HG03565 (cell line): ENCODE data around the gene RTL1.

Experiments
- ATAC-seq: cut with Tn5 transposase; IDR thresholded peaks from one replicate; pipeline ENCODE4 v1.9.1; 2021; ENCODE audit warnings: mild to moderate bottlenecking, moderate library complexity; ENCODE audit not compliant: unreplicated experiment

Gene RTL1

DNA sequence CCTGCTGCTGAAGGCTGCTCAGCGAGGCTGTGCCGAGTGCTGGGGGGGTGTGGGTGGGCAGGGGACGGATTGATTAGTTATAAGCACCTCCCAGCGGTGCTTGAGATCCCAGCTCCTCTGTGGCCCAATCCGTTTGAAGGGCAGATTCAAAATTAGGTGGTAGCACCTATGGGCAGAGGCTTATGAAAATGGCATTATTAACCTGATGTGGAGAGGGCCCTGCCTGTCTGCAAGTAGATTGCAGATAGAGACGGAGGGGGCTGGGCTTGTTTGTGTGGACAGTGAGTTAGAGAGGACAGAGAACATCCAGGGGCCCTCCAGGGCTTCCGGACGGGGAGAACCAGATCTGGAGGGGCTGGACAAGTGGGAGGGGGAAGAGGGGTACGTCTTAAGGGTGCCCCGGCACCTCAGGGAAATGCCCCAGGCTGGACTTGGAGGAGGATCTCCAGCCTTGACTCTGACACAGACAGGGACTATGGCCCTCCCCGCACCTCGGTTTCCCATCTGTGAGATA, at the start of gene RTL1:
RTL1 (minus strand) TSS at position 51 of the 514 bp plus-strand sequence. CDS start 18,934 bp downstream, outside the sequence.
- ATAC-seq = no peak

DNA sequence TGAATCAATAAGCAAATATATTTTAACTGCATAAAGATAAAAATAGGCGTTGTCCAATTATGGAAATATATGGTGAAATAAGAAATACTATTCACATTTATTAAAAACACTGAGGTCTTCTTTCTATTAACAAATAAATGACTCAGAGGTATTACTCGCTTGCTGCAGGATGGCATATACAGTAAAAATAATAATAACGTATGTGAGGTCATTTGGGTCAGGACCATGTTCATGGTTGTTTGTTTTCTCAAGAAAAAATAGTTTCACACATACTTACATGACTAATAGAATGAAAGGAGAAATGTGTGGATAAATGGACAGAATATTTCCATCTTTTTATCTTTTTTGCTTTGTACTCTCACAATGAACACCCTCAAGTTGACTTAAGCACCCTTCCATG, 46.5 kb upstream of the RTL1 start:
- ATAC-seq = no peak

DNA sequence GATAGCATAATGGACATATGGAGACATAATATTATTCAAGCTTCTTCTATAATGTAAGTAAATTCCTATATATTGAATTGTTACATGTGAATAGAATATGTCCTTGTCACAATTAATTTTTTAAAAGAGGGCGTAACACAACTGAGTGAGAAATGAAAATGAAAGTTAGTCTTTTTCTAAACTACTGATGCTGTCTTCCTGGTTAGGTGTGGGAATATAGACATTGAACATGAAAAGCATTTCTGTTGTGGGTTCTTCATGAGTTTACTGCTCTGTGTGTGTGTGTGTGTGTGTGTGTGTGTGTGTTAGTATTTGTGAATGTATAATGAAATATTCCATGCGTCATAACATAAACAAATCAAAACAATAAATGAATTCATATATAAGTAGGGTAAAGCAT, 40.5 kb upstream of the RTL1 start:
- ATAC-seq = no peak

DNA sequence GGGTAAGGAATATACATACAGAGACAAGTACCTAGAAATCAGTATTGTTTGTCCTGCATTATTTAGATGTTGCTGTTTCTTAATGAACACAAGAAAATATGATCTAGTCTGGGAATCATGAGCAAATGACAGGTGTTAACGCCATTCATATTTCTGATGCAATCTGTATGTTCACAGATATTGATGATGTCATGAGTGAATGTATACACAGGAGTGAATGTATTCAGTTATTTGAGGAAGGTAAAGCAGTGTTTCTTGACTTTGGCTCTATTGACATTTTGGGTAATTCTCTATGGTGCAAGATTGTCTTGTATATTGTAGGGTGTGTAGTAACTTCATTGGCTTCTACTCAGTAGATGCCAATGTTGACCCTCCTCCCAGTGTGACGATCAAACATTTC, 26.7 kb upstream of the RTL1 start:
- ATAC-seq = no peak

DNA sequence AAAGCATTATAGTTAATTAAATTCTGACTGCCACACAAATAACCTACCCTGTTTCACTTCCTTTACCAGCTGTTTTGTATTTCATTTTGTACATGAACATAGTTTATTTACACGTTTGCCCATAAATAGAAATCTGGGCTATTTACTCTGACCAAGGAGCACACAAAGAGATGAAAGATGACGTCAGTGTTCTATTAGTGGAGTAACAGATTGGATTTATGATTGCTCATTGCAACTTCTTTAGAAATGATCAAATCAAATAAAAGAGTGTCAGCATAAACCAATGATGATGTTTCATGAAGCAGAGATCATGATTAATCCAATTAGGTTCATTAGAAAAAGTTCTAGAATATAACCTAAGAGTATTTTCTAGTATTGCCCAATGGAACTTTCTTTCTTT, 12.0 kb upstream of the RTL1 start:
- ATAC-seq = no peak

DNA sequence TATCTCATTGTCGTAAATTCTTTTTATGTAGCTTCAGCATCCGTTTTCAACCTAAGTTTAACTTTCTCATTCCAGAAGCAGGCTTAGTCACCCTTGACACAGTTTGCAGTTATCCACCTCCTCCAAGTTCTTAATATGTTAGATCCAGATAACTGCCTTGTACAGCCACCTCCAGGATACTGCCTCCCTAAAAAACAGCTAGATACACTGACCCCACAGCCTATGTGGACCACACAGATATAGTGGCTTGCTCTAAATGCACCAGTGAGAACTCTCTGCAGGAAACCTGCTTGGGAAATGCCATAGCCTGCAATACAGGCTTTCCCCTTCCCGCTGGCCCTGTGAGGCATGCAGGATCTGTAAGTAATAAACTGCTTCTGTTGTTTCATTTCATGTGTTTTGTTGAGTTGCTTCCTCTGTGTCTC, 11.1 kb upstream of the RTL1 start:
- ATAC-seq = no peak

DNA sequence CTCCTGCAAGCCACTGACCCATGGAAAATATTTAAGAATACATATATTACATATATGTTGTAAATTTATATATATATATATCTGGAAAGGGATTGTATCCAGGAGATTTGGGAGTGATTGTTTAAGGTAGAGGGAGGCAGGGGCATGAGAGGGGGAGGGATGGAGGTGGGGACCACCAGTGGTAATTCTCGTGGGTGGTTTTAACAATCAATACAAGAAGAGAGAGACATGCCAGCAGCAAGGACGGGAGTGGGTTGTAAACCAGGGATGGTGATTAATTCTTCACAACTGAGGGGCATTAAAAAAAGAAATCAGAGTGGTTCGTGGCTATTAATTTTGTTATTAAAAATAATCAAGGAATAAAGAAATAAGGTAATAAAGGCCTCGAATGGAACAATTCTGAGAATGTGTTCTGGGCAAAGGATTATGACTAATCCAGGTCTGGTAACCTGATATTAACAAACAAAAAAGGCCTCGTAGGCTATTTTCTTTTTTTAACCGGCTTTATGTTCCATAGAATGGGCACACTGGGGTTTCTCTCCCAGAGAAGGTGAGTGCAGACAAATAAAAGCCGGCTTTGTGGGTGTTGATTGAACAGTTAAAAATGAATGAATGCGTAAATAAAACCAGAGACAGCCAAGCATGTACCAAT, 8.3 kb upstream of the RTL1 start:
- no peak for ATAC-seq

DNA sequence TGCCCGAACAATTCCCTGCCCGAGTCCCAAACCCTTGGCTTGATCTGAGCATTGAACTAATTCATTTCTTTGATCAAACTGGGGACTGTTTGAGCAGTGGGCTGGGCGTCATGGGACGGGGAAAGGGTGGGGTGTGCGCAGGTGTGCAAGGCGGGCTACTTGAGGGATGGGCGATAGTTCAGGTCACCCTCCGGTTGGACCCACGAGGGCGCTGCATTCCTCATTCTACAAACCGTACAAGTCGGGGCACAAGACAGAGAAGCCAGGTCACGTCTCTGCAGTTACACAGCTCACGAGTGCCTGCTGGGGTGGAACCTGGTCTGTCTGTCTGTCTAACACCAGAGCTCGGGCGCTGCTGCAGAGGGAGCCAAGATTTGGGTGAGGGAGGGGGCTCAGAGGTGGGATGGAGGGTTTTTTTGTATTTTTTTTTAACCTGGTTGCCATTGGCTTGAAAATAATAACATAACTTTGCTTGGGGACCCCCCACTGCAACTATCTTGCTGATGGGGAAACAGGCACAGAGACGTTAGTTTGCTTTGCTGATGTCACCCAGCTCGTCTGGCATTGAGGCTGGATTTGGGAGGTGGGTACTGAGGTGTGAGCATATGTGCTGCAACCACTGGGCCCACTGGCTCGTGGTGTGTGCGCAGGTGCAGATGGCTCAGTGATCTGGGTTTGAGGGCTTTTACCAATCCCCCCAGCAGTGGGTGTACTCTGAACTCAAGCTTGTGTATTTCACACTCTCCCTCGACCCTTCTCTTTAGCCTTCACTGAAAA, 7.6 kb upstream of the RTL1 start:
- ATAC-seq = no peak

DNA sequence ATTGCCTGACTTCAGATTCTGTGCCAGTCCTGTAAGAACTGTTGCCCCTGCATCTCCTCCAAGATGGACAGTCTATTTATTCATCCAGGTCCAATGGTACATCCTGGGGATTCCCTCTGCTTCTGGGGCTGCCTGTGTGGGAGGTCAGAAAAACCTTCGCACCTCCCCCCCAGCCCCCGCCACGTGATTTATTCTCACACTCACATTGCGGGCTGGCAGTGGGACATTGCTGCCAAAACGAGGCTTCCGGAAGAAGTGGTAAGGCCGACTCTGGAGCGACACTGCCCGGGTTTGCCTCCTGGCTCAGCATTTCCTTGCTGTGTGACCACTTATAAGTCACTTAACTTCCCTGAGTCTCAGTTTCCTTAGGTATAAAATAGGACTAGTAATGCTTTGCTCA, 5.9 kb upstream of the RTL1 start:
- ATAC-seq = no peak

DNA sequence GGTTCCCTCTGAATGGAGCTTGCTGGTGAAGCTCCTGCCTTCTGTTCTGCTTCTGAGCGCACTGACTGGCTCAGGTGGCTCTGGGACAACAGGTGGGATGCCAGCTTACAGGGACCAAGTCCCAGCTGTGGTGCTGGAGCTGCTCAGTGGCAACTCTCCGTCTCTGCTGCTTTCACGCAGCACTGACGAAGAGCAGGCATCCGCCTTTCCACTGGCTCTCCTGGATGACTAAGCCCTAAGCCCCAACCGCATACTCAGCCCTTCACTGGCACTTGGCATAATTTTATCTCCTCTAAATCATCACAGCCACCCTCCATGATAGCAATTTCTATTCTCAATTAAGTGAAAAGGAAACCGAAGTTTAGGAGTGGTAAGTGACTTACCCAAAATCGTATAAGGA, 3.7 kb upstream of the RTL1 start:
- ATAC-seq = no peak

DNA sequence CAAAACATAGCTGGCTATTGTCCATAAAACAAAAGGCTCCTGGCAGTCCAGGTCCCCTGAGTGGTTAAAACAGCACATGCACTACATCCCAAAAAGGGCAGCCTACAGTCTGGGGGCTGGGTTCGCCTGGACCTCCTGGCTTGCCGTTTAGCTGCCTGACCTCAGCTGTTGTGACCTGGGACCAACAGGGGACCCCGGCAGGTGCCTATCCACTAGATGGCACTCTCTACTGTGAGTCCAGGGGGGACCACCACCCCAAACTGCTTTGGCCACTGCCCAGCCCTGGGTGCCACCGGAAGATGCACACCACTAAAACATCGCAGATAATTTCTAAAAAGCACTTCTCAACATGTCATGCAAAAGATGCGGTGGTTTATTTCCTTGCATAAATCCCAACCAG, 2.9 kb upstream of the RTL1 start:
- no peak for ATAC-seq

DNA sequence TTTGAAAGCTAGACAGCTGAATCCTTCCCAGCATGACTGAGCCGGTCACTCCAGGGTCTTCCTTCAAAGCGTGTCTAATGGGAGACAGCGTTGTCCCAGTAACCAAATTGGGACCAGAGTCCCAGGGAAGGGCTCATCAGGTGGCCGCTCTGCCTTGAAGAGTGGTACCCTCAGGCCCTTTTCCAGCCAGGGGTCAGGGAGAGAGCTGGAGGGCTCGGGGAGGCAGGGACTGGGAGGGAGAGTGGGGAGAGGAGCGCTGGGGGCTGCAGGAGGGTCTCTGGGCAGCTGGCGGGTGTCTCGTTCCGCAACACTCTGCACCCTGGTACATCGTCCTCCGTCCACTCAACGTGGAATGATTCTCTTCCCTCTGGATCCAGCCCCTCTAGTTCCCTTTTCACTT, 1.6 kb upstream of the RTL1 start:
- ATAC-seq = no peak

DNA sequence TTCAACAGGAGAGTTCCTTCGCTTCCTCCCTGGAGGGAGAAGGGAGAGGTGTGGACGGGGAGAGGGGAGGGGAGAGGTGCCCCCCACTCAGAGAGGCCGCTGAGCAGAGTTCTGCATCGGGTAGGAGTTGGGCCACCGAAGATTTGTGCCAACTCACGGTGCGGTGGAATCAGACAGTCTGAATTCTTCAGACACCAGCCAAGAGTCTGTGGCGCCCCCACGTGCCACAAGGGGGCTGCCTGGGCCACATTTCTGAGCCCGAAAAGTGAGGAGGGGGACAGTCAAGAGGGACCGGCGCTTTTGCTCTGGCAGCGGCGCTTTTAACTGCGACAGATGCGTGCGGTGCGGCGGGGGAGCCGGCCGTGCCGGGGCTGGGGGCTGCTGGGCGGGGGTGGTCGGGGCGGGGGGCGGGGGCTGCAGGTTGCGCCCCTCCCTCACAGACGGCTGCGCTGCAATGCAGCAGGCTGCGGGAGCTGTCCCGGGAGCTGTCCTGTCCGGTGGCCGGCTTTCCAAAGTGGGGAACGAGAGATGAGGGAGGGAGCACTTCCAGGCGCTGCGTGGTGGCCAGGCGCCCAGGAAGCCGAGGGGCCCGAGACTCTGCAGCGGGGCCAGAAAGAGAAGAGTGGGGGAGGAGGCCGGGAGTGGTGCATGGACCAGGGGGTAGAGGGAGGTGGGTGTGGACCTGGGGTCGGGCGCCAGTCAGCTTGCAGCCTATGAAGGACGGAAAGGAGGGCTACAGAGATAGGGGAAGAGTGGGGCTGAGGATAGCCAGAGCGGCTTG, 975 bp upstream of the RTL1 start:
- no peak for ATAC-seq

DNA sequence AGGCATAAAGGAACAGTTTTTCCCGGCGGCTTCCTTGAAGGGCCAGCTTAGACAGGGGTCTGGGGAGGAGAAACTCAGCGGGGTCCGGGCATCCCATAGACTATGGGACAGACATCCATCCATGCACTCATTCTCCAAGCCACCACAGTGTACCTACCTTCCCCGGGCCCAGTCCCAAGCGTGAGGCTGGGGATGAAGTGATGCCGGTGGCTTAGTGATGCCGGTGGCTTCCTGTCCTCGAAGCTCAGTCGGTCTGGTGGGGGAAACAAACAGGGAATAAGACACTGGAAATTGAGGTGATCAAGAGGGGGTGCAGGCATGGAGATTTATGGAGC, 421 bp downstream of the RTL1 start:
- ATAC-seq = no peak

DNA sequence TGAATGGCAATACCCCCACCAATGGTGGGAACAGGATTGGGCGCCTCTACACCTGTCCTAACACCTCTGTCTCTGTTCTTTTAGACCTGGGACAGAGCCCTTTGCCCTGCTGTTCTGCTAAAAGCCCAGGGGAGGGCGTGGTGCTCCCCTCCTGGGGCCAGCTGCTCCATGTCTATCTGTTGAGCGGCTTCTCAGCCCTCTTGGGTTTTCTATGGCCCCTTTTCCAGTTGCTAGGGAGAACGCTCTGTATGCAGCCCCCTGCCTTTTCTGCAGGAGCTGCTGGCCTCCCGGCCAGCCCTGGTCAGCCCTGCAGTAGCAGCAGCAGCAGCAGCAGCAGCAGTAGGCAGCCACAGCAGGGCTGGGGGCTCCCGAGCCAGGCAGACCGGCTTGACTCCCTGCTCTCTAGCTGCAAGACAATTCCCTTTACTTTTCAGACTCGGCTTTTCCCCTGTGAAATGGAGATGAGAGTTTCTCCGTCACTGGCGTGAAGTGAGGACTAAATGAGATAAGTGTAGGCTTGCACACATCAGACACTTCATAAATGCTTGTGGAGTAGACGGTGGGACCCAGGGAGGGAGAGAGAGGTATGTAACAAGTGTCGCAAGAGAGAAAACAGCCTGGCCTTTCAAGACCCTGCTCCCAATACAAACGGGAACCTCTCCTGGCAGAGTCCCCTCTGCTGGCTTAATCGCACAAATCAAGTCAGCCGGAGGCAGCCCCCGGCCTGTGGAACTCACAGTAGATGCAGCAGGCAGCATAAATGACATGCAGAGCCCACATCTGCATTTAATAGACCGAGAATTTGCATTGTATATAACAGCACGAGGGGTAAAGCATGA, 1.0 kb downstream of the RTL1 start:
- no peak for ATAC-seq

DNA sequence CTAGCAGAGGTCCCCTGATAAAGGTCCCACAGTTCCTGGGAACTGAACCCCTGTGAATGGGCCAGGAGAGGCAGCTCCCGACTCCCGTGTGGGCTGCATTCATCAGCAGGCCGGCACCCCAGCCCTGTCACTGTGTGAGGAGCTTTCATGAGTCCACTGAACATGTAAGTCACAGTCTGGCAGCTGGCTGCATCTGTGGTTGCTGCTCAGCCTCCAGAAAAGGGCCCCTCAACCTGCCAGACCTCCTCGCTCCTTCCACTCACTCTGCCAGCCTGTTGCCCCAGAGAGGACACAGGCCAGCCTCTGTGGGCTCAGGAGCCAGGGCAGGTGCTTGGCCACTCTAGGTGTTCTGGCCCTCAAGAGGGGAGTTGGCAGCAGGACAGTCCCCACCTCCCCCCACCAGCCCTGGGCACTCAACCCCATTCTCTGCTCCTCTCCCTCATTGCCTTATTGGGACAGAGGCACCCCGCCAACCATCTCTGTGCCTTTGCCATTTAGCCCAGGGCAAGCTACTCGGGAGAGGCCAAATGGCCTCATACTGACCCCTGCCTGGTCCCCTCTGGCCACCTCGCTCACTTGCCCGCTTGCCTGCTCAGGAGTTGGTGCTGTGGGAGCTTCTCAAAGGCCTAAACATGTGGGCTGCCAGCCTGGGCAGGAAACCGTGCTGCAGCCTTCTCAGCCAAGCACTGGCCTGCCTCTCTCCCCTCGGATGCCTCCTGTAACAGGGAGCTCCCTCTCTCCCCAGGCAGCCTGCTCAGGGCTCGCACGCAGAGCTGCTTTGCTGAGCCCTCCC, 1.9 kb downstream of the RTL1 start:
- ATAC-seq = no peak

DNA sequence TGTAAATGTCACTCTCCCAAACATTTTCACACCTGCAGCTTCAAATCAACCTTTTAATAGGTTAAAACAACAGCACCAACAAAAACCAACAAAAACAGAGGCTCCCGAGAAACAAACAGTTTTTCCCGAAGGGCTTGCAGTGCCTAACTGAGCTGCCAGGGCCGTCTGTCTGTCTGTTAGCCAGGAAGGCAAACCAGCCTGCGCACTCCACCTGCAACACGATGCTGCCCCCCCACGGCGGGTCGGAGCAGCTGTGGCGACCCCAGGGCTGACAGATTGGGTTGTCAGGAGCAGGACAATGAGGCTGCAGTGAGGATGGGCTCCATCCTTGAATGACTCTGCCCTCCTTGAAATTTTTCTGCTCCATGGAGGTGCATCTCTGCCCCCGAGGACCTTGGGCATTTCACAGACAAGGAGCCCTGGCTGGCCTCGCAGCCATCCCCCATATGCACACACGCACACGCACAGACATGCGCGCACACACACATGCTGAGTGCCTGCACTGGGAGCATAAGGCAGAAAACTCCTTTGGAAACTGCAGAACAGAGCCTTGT, 2.6 kb downstream of the RTL1 start:
- no peak for ATAC-seq

DNA sequence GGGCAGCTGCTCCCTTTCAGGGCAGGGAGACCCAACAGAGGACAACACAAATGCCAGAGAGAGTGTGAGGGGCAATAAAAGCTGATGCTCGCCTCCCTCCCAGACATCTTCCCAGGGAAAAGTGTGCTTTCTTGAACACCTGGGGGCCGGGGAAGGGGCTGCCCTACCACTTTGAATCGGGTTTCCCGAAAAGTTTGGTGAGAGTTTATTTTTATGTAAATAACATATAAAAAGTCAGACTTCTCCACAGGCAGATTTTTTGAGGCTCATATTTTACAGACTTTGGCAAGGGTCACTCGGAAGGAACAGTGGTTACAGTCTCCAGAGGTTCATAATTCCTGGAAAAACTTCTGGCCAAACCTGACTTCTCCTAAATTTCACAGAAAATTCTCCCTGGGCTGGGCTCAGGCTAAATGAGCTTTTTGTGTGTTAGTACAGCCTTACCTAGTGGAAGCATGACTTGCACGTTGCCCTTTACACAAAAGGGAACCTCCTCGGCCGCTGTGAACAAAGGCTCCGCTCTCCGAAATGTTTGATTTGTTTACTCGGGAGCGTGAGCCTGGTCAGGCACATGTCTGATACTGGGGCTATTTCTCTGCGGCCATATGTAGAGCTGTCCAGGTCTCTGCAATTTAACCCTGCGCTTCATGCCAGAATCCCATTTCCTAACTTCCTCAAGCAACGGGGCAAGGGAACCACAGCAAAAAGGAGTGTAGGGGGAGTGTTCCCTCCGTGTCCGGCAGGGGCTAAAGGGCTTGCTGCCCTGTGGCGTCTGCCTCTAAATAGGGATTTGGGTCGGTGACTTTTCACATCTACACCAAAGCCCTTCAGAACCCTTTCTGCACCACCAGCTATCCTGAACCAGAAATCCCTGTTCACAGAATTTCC, 3.4 kb downstream of the RTL1 start:
- ATAC-seq = no peak
